ENCODE data around the gene XPO5. TPM values are rescaled to one million over a fixed set of nuclear protein-coding genes. Genes with fewer than 3 reads are reported as not detected.

XPO5 gene
- total and polyA plus RNA-seq, 9 of the 15 experiments (the other 6 are each of a cell fraction or from before 2014, with no cell fraction given) = 36.0 to 170 (median 99.1) TPM

GRCh38 chr6:43509984-43510826, 65.6 kb downstream of the XPO5 start, which contains the start of gene LRRC73 (continued):
- TF ChIP-seq PHB (CRISPR knock-in tag; IDR thresholded peaks at IDR 0.05) = no peak
- no peak for TF ChIP-seq POLR3A (IDR thresholded peaks at IDR 0.05; ENCODE audit: borderline replicate concordance, extremely low read depth, insufficient read depth, insufficient read length)
- peak; percentile 60; the same call in 1 of the 2 replicates for TF ChIP-seq MXI1 (IDR thresholded peaks at IDR 0.05; ENCODE audit: low read depth, low read length)
- no peak for TF ChIP-seq C11orf30 (IDR thresholded peaks at IDR 0.05; ENCODE audit: low read depth)
- TF ChIP-seq CBX8 (IDR thresholded peaks at IDR 0.05; ENCODE audit: borderline replicate concordance, extremely low read depth, low read depth, low read length, poor library complexity, severe bottlenecking) = no peak
- no peak for TF ChIP-seq TCF15 (CRISPR knock-in tag; IDR thresholded peaks at IDR 0.05)
- no peak for TF ChIP-seq PCBP1 (IDR thresholded peaks at IDR 0.05; ENCODE audit: low read depth, low read length, poor library complexity, severe bottlenecking)
- TF ChIP-seq CEBPB (tag; IDR thresholded peaks at IDR 0.05) = no peak
- TF ChIP-seq STAG1 (CRISPR knock-in tag; IDR thresholded peaks at IDR 0.05; ENCODE audit: borderline replicate concordance) = no peak
- 0 out of 2 replicates have a peak, but pooled peaks have one; percentile 51 for TF ChIP-seq MBD1 (CRISPR knock-in tag; IDR thresholded peaks at IDR 0.05)
- TF ChIP-seq ATF3 (IDR thresholded peaks at IDR 0.05) = no peak
- 0 out of 2 replicates have a peak, but pooled peaks have one; percentile 29 for TF ChIP-seq ATF3 (CRISPR knock-in tag; conservative IDR thresholded peaks at IDR 0.05)
- no peak for TF ChIP-seq ATF1 (CRISPR knock-in tag; IDR thresholded peaks at IDR 0.05)
- TF ChIP-seq ATF1 (tag; IDR thresholded peaks at IDR 0.05) = peak; percentile 95
- peak; percentile 90 for TF ChIP-seq FUS (optimal IDR thresholded peaks at IDR 0.05; ENCODE audit: low read depth, low read length)
- TF ChIP-seq ZFPM2 (CRISPR knock-in tag; IDR thresholded peaks at IDR 0.05) = no peak
- TF ChIP-seq STAT5B (CRISPR knock-in tag; IDR thresholded peaks at IDR 0.05) = no peak
- TF ChIP-seq ZBTB2 (IDR thresholded peaks at IDR 0.05) = no peak
- peak; percentile 56 for TF ChIP-seq FIP1L1 (IDR thresholded peaks at IDR 0.05; ENCODE audit: low read depth, low read length, poor library complexity, severe bottlenecking)
- no peak for TF ChIP-seq ZNF518B (CRISPR knock-in tag; IDR thresholded peaks at IDR 0.05)
